H9 (cell line): Measurements from ENCODE around the gene LTBP4. TPM values are rescaled to one million over a fixed set of nuclear protein-coding genes. Genes with fewer than 3 reads are reported as not detected.
A peak's percentile ranks its signal among the peaks of the same experiment; 100 is the strongest.

Experiments used
- DNase-seq: peaks from one replicate; pipeline ENCODE4 v3.0.0-alpha.2; 2017
- H2AFZ ChIP-seq: one replicate; pipeline ENCODE4 v1.6.1; 2013; ENCODE audit warnings: mild to moderate bottlenecking, low read length, control low read depth, moderate library complexity
- H2AK5ac ChIP-seq: 2 replicates; pipeline ENCODE4 v1.6.1; 2013; ENCODE audit warnings: low read length, control low read depth, mixed read lengths; ENCODE audit not compliant: insufficient read length
- H2BK120ac ChIP-seq: one replicate; pipeline ENCODE4 v1.6.1; 2013; ENCODE audit warnings: low read depth, mild to moderate bottlenecking, low read length, control low read depth, inconsistent platforms; ENCODE audit not compliant: poor library complexity, severe bottlenecking
- H2BK12ac ChIP-seq: 2 replicates; pipeline ENCODE4 v1.6.1; 2013; ENCODE audit warnings: low read length, control low read depth, mixed read lengths, low read depth; ENCODE audit not compliant: insufficient read length
- H2BK15ac ChIP-seq: 2 replicates; pipeline ENCODE4 v1.6.1; 2013; ENCODE audit warnings: low read depth, low read length, control low read depth
- H2BK20ac ChIP-seq: one replicate; pipeline ENCODE4 v1.6.1; 2013; ENCODE audit warnings: low read depth, mild to moderate bottlenecking, low read length, control low read depth, inconsistent platforms; ENCODE audit not compliant: poor library complexity, severe bottlenecking
- H2BK5ac ChIP-seq: 2 replicates; pipeline ENCODE4 v1.6.1; 2013; ENCODE audit warnings: low read length, control low read depth, mixed read lengths; ENCODE audit not compliant: insufficient read length
- H3K14ac ChIP-seq: 2 replicates; pipeline ENCODE4 v1.6.1; 2013; ENCODE audit warnings: low read length, control low read depth; ENCODE audit not compliant: insufficient read depth
- H3K18ac ChIP-seq: 2 replicates; pipeline ENCODE4 v1.6.1; 2013; ENCODE audit warnings: low read depth, mild to moderate bottlenecking, mixed read lengths, low read length, control low read depth; ENCODE audit not compliant: insufficient read length
- H3K23ac ChIP-seq: 2 replicates; pipeline ENCODE4 v1.6.1; 2013; ENCODE audit warnings: low read length, control low read depth, mixed read lengths, low read depth; ENCODE audit not compliant: insufficient read length
- H3K23me2 ChIP-seq: 2 replicates; pipeline ENCODE4 v1.6.1; 2013; ENCODE audit warnings: low read depth, mild to moderate bottlenecking, mixed read lengths, low read length, control low read depth; ENCODE audit not compliant: insufficient read length, poor library complexity, severe bottlenecking
- H3K27ac ChIP-seq: 2 replicates; pipeline ENCODE4 v1.5.1; 2013; ENCODE audit warnings: low read length, control low read depth, mixed read lengths, low read depth; ENCODE audit not compliant: insufficient read length
- H3K27me3 ChIP-seq: 2 replicates; pipeline ENCODE4 v1.6.1; 2013; ENCODE audit warnings: low read length, control low read depth, inconsistent platforms; ENCODE audit not compliant: insufficient read depth
- H3K4ac ChIP-seq: 2 replicates; pipeline ENCODE4 v1.6.1; 2013; ENCODE audit warnings: low read depth, mild to moderate bottlenecking, control low read depth, inconsistent platforms, low read length, moderate library complexity
- H3K4me1 ChIP-seq: 2 replicates; pipeline ENCODE4 v1.6.1; 2013; ENCODE audit warnings: low read length, control low read depth, inconsistent platforms; ENCODE audit not compliant: insufficient read depth
- H3K4me2 ChIP-seq: 2 replicates; pipeline ENCODE4 v1.6.1; 2013; ENCODE audit warnings: low read length, control low read depth, mixed read lengths; ENCODE audit not compliant: insufficient read length, insufficient read depth
- H3K56ac ChIP-seq: 2 replicates; pipeline ENCODE4 v1.6.1; 2013; ENCODE audit warnings: low read depth, mild to moderate bottlenecking, mixed read lengths, low read length, control low read depth; ENCODE audit not compliant: insufficient read length
- H3K79me1 ChIP-seq: 2 replicates; pipeline ENCODE4 v1.6.1; 2013; ENCODE audit warnings: low read depth, mild to moderate bottlenecking, moderate library complexity, low read length, control low read depth, inconsistent platforms; ENCODE audit not compliant: insufficient read depth, poor library complexity, severe bottlenecking
- H3K79me2 ChIP-seq: 2 replicates; pipeline ENCODE4 v1.6.1; 2013; ENCODE audit warnings: low read length, control low read depth, inconsistent platforms; ENCODE audit not compliant: insufficient read depth
- H3K9ac ChIP-seq: 2 replicates; pipeline ENCODE4 v1.6.1; 2013; ENCODE audit warnings: low read length, control low read depth, mixed read lengths; ENCODE audit not compliant: insufficient read length; ENCODE audit errors: extremely low read depth
- H3K9me3 ChIP-seq: one replicate; pipeline ENCODE4 v1.6.1; 2013; ENCODE audit warnings: low read depth, low read length, inconsistent platforms; ENCODE audit not compliant: control insufficient read depth
- H3T11ph ChIP-seq: one replicate; pipeline ENCODE4 v1.6.1; 2013; ENCODE audit warnings: mild to moderate bottlenecking, low read length, control low read depth, inconsistent platforms
- H4K20me1 ChIP-seq: one replicate; pipeline ENCODE4 v1.6.1; 2013; ENCODE audit not compliant: control insufficient read depth, insufficient read length, insufficient read depth
- H4K5ac ChIP-seq: 2 replicates; pipeline ENCODE4 v1.6.1; 2013; ENCODE audit warnings: low read depth, mild to moderate bottlenecking, mixed read lengths, low read length, control low read depth; ENCODE audit not compliant: insufficient read length
- H4K8ac ChIP-seq: replicated peaks from 2 replicates; pipeline ENCODE4 v1.6.1; 2013; ENCODE audit warnings: low read length, control low read depth, mixed read lengths, low read depth; ENCODE audit not compliant: insufficient read length
- H4K91ac ChIP-seq: 2 replicates; pipeline ENCODE4 v1.6.1; 2013; ENCODE audit warnings: low read depth, mild to moderate bottlenecking, moderate library complexity, mixed read lengths, low read length, control low read depth; ENCODE audit not compliant: insufficient read length
- H3K27ac Mint-ChIP-seq, 3 experiments: 2 replicates in 2 of 3; 3 replicates in 1 of 3; pipeline ENCODE4 v1.8.0; 2020 to 2021; ENCODE audit warnings: mixed read lengths in 3 of 3, mild to moderate bottlenecking in 1 of 3, moderate library complexity in 1 of 3
- H3K27me3 Mint-ChIP-seq: 2 replicates; pipeline ENCODE4 v1.8.0; 2021; ENCODE audit warnings: low read depth, mild to moderate bottlenecking, moderate library complexity, mixed read lengths
- H3K36me3 Mint-ChIP-seq, 3 experiments: 2 replicates in 2 of 3; 3 replicates in 1 of 3; pipeline ENCODE4 v1.8.0; 2020 to 2021; ENCODE audit warnings: low read depth in 3 of 3, mixed read lengths in 3 of 3; ENCODE audit not compliant: insufficient read depth in 1 of 3
- H3K4me1 Mint-ChIP-seq, 2 experiments: 2 replicates each; pipeline ENCODE4 v1.8.0; 2020; ENCODE audit warnings: mixed read lengths in 2 of 2
- H3K4me3 Mint-ChIP-seq, 2 experiments: 2 replicates in 1 of 2; 3 replicates in 1 of 2; pipeline ENCODE4 v1.8.0; 2020 to 2021; ENCODE audit warnings: mild to moderate bottlenecking in 2 of 2, mixed read lengths in 2 of 2, moderate library complexity in 1 of 2
- H3K9me3 Mint-ChIP-seq, 2 experiments: 2 replicates in 1 of 2; 3 replicates in 1 of 2; pipeline ENCODE4 v1.8.0; 2020; ENCODE audit warnings: mild to moderate bottlenecking in 2 of 2, mixed read lengths in 2 of 2, moderate library complexity in 1 of 2
- CTCF ChIP-seq: fragments of 200-600 bp; sonication (generic); conservative IDR thresholded peaks from 3 replicates; pipeline ENCODE4 v1.8.0; 2021; ENCODE audit warnings: antibody characterized with exemption, mild to moderate bottlenecking
- WGBS: extraction: QIAGEN DNeasy Blood & Tissue Kit; methylation state at CpG from one replicate; pipeline ENCODE4 v1.1.7; 2013; ENCODE audit warnings: missing lambda C conversion rate, low lambda C conversion rate, mixed read lengths; ENCODE audit not compliant: insufficient read length; ENCODE audit errors: extremely low coverage; 5-methylcytosine and 5-hydroxymethylcytosine counted together
- total RNA-seq: library from RNA; stranded (reverse); gene quantifications from 2 replicates; pipeline ENCODE4 v1.2.1, GENCODE V29; 2021

LTBP4 gene
- total RNA-seq, 1 experiment from 2014 or later = 129 TPM

DNA sequence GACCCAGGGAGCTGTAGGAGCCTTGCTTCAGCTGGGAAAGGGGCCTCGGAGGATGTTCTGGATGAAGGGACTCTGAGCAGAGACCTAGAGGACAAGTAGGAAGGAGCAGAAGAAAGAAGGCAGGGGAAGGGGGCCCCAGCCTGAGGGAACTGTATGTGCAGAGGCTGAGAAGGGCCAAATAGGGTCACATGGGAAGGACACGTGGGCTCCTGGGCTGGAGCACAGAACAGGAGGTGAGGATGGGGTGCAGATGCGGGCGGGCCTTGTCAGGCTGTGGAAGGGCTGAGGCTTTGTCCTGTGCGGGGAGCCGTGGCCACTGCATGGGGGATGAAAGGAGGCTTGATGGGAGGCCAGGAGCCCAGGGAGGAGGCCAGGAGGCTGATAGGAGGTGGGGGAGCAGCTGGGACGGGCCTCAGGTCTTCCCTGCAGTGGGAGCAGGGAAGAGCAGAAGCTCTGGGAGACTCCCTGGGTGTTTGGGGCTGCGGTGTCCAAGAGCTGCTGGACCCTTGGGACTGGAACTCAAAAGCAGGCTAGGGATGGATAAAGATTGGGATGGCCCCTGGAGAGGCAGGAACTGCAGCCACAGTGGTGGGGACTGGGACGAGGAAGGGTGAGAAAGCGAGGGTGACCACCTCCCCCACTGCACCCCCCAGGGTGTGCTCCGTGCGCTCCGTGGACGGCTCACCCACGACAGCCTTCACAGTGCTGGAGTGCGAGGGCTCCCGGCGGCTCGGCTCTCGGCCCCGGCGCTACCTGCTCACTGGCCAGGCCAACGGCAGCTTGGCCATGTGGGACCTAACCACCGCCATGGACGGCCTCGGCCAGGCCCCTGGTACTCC lies 11.4 kb upstream of the LTBP4 start:
- H3K9me3 Mint-ChIP-seq = no peaks in the 10 kb centered on the region

More for the DNA sequence above, 11.4 kb upstream of the LTBP4 start:
- H3T11ph ChIP-seq = no peak overlapping the region
- H3K4me1 ChIP-seq = peaks cover 3% of the 10 kb centered on the region; the same call in 1 of the 2 replicates
- H3K56ac ChIP-seq = no peak overlapping the region
- H2BK15ac ChIP-seq = no peak overlapping the region
- H3K23ac ChIP-seq = no peak overlapping the region
- H3K18ac ChIP-seq = no peak overlapping the region
- H3K79me2 ChIP-seq = no peaks in the 10 kb centered on the region
- no peak overlapping the region for H3K9ac ChIP-seq
- Mint-ChIP-seq H3K4me1 (peaks cover 8 to 17% of the 10 kb centered on the region in 2 experiments), H3K27me3 (peaks cover 4% of the 10 kb centered on the region), H3K36me3 (peaks cover 16 to 57% (median 33%) of the 10 kb centered on the region in 3 experiments), H3K27ac (peak overlapping the region in 2 of 3 experiments; percentile 70 to 74; a peak in 2 of 7 replicates), H3K4me3 (no peak overlapping the region)
- H3K23me2 ChIP-seq = peaks cover 5% of the 10 kb centered on the region
- no peaks in the 10 kb centered on the region for H3K27me3 ChIP-seq
- no peak overlapping the region for H2AK5ac ChIP-seq
- no peak overlapping the region for H3K14ac ChIP-seq
- no peak overlapping the region for H4K8ac ChIP-seq
- no peaks in the 10 kb centered on the region for H3K9me3 ChIP-seq
- no peak overlapping the region for H4K91ac ChIP-seq
- H3K4ac ChIP-seq = no peak overlapping the region
- H3K4me2 ChIP-seq = no peak overlapping the region
- TF ChIP-seq CTCF = no peak
- H2AFZ ChIP-seq = no peak overlapping the region
- no peak overlapping the region for H2BK20ac ChIP-seq
- no CpG with 5 or more reads among the region's 26 CpGs for WGBS
- H3K27ac ChIP-seq = no peak overlapping the region
- no peak overlapping the region for H2BK5ac ChIP-seq
- peak; percentile 14 for DNase-seq
- H4K5ac ChIP-seq = no peak overlapping the region
- no peaks in the 10 kb centered on the region for H4K20me1 ChIP-seq
- no peaks in the 10 kb centered on the region for H3K79me1 ChIP-seq
- no peak overlapping the region for H2BK120ac ChIP-seq
- H2BK12ac ChIP-seq = no peak overlapping the region
